ENCODE results near the gene PWWP2B.

- TF ChIP-seq CTCF (conservative IDR thresholded peaks at IDR 0.05; ENCODE audit: low read length) (no peak), EZH2phosphoT487 (IDR thresholded peaks at IDR 0.05; ENCODE audit: borderline replicate concordance) (no peak)
Observed at GRCh38 chr10:132404911-132405462, 8.0 kb downstream of the PWWP2B start.

Data from Loucy (cell line).